ENCODE data around the gene MFAP4. TPM values are rescaled to one million over a fixed set of nuclear protein-coding genes. Genes with fewer than 3 reads are reported as not detected.

MFAP4 gene
- polyA plus RNA-seq, 1 donor from 2014 or later = not detected

- Histone ChIP-seq H3K27me3 (ENCODE audit: insufficient read depth, low read depth, low read length) (no peaks in the 10 kb centered on the region), H3K4me2 (ENCODE audit: low read length) (no peak overlapping the region), H3K9me2 (ENCODE audit: insufficient read depth, low read length) (no peaks in the 10 kb centered on the region), H2AFZ (ENCODE audit: low read depth, low read length) (no peak overlapping the region), H3F3A (ENCODE audit: insufficient read depth, low read length, poor library complexity, severe bottlenecking) (no peaks in the 10 kb centered on the region), H3K9ac (ENCODE audit: low read length) (no peak overlapping the region), H3K4me3 (ENCODE audit: low read length) (no peak overlapping the region), H3K27ac (ENCODE audit: low read length) (no peak overlapping the region), H3K79me2 (replicated peaks; ENCODE audit: insufficient read depth, low read length) (peaks cover 8% of the 10 kb centered on the region), H4K20me1 (ENCODE audit: insufficient read depth) (no peaks in the 10 kb centered on the region), H3K9me3 (ENCODE audit: low read length) (no peaks in the 10 kb centered on the region), H3K36me3 (ENCODE audit: insufficient read depth, low read length) (no peaks in the 10 kb centered on the region)
- TF ChIP-seq RAD21 (conservative IDR thresholded peaks at IDR 0.05) (no peak), REST (IDR thresholded peaks at IDR 0.05; ENCODE audit: borderline replicate concordance) (no peak), SMC3 (conservative IDR thresholded peaks at IDR 0.05; ENCODE audit: poor library complexity) (no peak), POLR2AphosphoS5 (IDR thresholded peaks at IDR 0.05) (no peak), CTCF (IDR thresholded peaks at IDR 0.05; ENCODE audit: poor library complexity, severe bottlenecking) (no peak), EP300 (conservative IDR thresholded peaks at IDR 0.05; ENCODE audit: poor library complexity, severe bottlenecking) (no peak), EZH2 (IDR thresholded peaks at IDR 0.05; ENCODE audit: borderline replicate concordance, insufficient read depth, low read length, poor library complexity, severe bottlenecking) (no peak), TAF1 (IDR thresholded peaks at IDR 0.05; ENCODE audit: low read depth) (no peak), MXI1 (conservative IDR thresholded peaks at IDR 0.05; ENCODE audit: poor library complexity, severe bottlenecking) (no peak)
These were observed 15.0 kb downstream of the MFAP4 start for GRCh38 chr17:19372011-19372370.

GRCh38 chr17:19371259-19372010, 15.6 kb downstream of the MFAP4 start:
- Histone ChIP-seq H3K27me3 (ENCODE audit: insufficient read depth, low read depth, low read length) (no peaks in the 10 kb centered on the region), H3K4me2 (ENCODE audit: low read length) (no peak overlapping the region), H3K9ac (ENCODE audit: low read length) (no peak overlapping the region), H3K27ac (ENCODE audit: low read length) (no peak overlapping the region), H3K79me2 (replicated peaks; ENCODE audit: insufficient read depth, low read length) (peaks cover 6% of the 10 kb centered on the region), H3F3A (ENCODE audit: insufficient read depth, low read length, poor library complexity, severe bottlenecking) (no peaks in the 10 kb centered on the region), H3K4me3 (ENCODE audit: low read length) (no peak overlapping the region), H3K36me3 (ENCODE audit: insufficient read depth, low read length) (no peaks in the 10 kb centered on the region), H2AFZ (ENCODE audit: low read depth, low read length) (no peak overlapping the region), H3K9me3 (ENCODE audit: low read length) (no peaks in the 10 kb centered on the region), H4K20me1 (ENCODE audit: insufficient read depth) (no peaks in the 10 kb centered on the region), H3K9me2 (ENCODE audit: insufficient read depth, low read length) (no peaks in the 10 kb centered on the region)
- TF ChIP-seq TAF1 (IDR thresholded peaks at IDR 0.05; ENCODE audit: low read depth) (no peak), REST (IDR thresholded peaks at IDR 0.05; ENCODE audit: borderline replicate concordance) (no peak), POLR2AphosphoS5 (IDR thresholded peaks at IDR 0.05) (no peak), EP300 (conservative IDR thresholded peaks at IDR 0.05; ENCODE audit: poor library complexity, severe bottlenecking) (no peak), EZH2 (IDR thresholded peaks at IDR 0.05; ENCODE audit: borderline replicate concordance, insufficient read depth, low read length, poor library complexity, severe bottlenecking) (no peak), SMC3 (conservative IDR thresholded peaks at IDR 0.05; ENCODE audit: poor library complexity) (no peak), CTCF (IDR thresholded peaks at IDR 0.05; ENCODE audit: poor library complexity, severe bottlenecking) (no peak), MXI1 (conservative IDR thresholded peaks at IDR 0.05; ENCODE audit: poor library complexity, severe bottlenecking) (no peak), RAD21 (conservative IDR thresholded peaks at IDR 0.05) (no peak)

Data from neural cell (in vitro differentiated cells).